AG09319 (cell line): ENCODE results near the gene PPP1R12A.

ENCODE experiments used
- DNase-seq: peaks from one replicate; pipeline ENCODE4 v3.0.0-alpha.2; 2010; ENCODE audit warnings: low read depth; ENCODE audit errors: extremely low read depth
- CTCF ChIP-seq: IDR thresholded peaks from 2 replicates; pipeline ENCODE4 v1.5.1; 2011; ENCODE audit warnings: low read depth, mild to moderate bottlenecking, inconsistent platforms, low read length, moderate library complexity

The PPP1R12A gene

GRCh38 chr12:79842630-79843029 lies 92.3 kb downstream of the PPP1R12A start:
- DNase-seq: no peak
- TF ChIP-seq CTCF: no peak

GRCh38 chr12:79841878-79842265 lies 93.0 kb downstream of the PPP1R12A start:
- no peak for DNase-seq
- TF ChIP-seq CTCF: no peak

DNA sequence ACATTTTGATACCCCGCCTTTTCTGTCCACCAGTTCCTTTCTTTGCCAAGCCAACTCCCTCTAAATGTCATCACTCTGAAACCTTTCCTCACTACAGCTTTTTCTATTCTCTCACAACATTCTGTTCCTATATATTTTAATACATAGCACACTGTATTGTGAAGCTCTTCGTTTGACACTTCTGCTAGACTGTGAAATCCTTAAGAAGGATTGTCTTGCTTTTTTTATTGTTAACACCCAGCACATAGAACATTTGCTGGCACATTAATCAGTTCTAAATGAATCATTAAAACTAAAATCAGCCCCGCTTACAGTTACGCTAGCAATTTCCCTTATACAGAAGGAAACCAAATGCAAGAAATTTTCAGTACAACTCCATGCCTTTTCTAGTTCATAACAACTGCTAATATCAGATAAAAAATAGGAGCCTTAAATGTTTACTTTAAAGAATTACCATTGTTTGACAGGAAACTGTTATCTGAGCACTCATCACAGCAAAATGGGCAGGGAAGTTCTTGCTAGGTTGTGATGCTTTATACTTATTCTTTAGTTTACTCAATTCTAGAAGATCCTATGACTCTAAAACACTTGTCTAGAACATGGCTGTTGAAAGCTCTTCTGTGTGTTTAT lies 93.5 kb downstream of the PPP1R12A start:
- no peak for TF ChIP-seq CTCF

DNA sequence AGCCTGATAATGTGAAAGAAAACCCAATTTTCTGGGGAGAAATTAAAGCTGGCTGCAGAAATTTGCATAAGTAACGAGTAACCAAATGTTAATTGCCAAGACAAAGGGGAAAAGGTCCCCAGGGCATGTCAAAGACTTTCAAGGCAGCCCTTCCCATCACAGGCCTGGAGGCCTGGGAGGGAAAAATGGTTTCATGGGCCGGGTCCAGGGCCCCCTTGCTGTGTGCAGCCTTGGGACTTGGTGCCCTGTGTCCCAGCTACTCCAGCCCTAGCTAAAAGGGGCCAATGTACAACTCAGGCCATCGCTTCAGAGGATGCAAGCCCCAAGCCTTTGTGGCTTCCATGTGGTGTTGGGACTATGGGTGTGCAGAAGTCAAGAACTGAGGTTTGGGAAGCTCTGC lies 96.5 kb downstream of the PPP1R12A start:
- TF ChIP-seq CTCF: no peak
- no peak for DNase-seq

More for the DNA sequence above, 93.5 kb downstream of the PPP1R12A start:
- DNase-seq: no peak

- DNase-seq: no peak
- no peak for TF ChIP-seq CTCF
Observed at GRCh38 chr12:79837575-79837974, 97.3 kb downstream of the PPP1R12A start.

- no peak for DNase-seq
- TF ChIP-seq CTCF: no peak
Observed at GRCh38 chr12:79835377-79835843, 99.5 kb downstream of the PPP1R12A start.

GRCh38 chr12:79834712-79835376 lies 100.1 kb downstream of the PPP1R12A start:
- TF ChIP-seq CTCF: no peak
- no peak for DNase-seq
